ENCODE measurements around the gene LYST. TPM values are rescaled to one million over a fixed set of nuclear protein-coding genes. Genes with fewer than 3 reads are reported as not detected.

LYST gene
- total RNA-seq, 4 donors from 2014 or later, result 12.3 to 36.6 (median 21.0) TPM

GRCh38 chr1:235663628-235664027, 203.1 kb downstream of the LYST start:
- H3K27me3 ChIP-seq, result no peaks in the 10 kb centered on the region
- no peak for DNase-seq
- 91 to 92% methylated on average over 4 of the region's 4 CpGs for WGBS, 2 donors
- no peak overlapping the region for H3K4me3 ChIP-seq
- TF ChIP-seq POLR2A (IDR thresholded peaks at IDR 0.05) (no peak), CTCF (IDR thresholded peaks at IDR 0.05) (no peak)
- H3K4me1 ChIP-seq, result no peaks in the 10 kb centered on the region
- peaks cover 0 to 65% (median 9%) of the 10 kb centered on the region in 3 donors for H3K36me3 ChIP-seq
- H3K27ac ChIP-seq, result no peak overlapping the region
- intact Hi-C loops (cut with DNase I), result no loop called here
- no peaks in the 10 kb centered on the region for H3K9me3 ChIP-seq

- intact Hi-C loops (cut with DNase I), result no loop called here
- Histone ChIP-seq H3K27ac (no peak overlapping the region), H3K9me3 (no peaks in the 10 kb centered on the region), H3K27me3 (peaks cover 0 to 4% (median 0%) of the 10 kb centered on the region in 4 donors), H3K36me3 (peaks cover 0 to 55% (median 9%) of the 10 kb centered on the region in 3 donors), H3K4me1 (no peaks in the 10 kb centered on the region), H3K4me3 (no peak overlapping the region)
- no peak for DNase-seq
- WGBS, 2 donors, result 73 to 74% methylated on average over 2 of the region's 2 CpGs
- TF ChIP-seq POLR2A (IDR thresholded peaks at IDR 0.05) (no peak), CTCF (IDR thresholded peaks at IDR 0.05) (no peak)
These were observed 205.1 kb downstream of the LYST start for GRCh38 chr1:235661568-235661967.

GRCh38 chr1:235659186-235659771, 207.4 kb downstream of the LYST start:
- intact Hi-C loops (cut with DNase I), result no loop called here

GRCh38 chr1:235657747-235658526, 208.8 kb downstream of the LYST start:
- TF ChIP-seq CTCF (IDR thresholded peaks at IDR 0.05) (no peak), POLR2A (IDR thresholded peaks at IDR 0.05) (no peak)
- intact Hi-C loops (cut with DNase I), result no loop called here
- no peaks in the 10 kb centered on the region for H3K4me1 ChIP-seq
- peaks cover 0 to 31% (median 4%) of the 10 kb centered on the region in 3 donors for H3K36me3 ChIP-seq
- H3K27me3 ChIP-seq, result peaks cover 0 to 33% (median 0%) of the 10 kb centered on the region in 4 donors
- DNase-seq, result no peak
- no peaks in the 10 kb centered on the region for H3K9me3 ChIP-seq
- H3K4me3 ChIP-seq, result no peak overlapping the region
- WGBS, 2 donors, result 56 to 59% methylated on average over 5 of the region's 5 CpGs
- H3K27ac ChIP-seq, result no peak overlapping the region

More at GRCh38 chr1:235659186-235659771, 207.4 kb downstream of the LYST start:
- Histone ChIP-seq H3K27ac (no peak overlapping the region), H3K36me3 (peaks cover 0 to 44% (median 6%) of the 10 kb centered on the region in 3 donors), H3K9me3 (no peaks in the 10 kb centered on the region), H3K4me1 (no peaks in the 10 kb centered on the region), H3K27me3 (peaks cover 0 to 20% (median 0%) of the 10 kb centered on the region in 4 donors), H3K4me3 (no peak overlapping the region)
- TF ChIP-seq CTCF (IDR thresholded peaks at IDR 0.05) (no peak), POLR2A (IDR thresholded peaks at IDR 0.05) (no peak)
- no peak for DNase-seq
- WGBS, 2 donors, result 84 to 92% methylated on average over 10 to 13 of the region's 14 CpGs

GRCh38 chr1:235657269-235657668, 209.4 kb downstream of the LYST start:
- Histone ChIP-seq H3K9me3 (no peaks in the 10 kb centered on the region), H3K4me1 (no peaks in the 10 kb centered on the region), H3K4me3 (no peak overlapping the region), H3K27me3 (peaks cover 0 to 40% (median 0%) of the 10 kb centered on the region in 4 donors), H3K36me3 (peaks cover 0 to 24% (median 0%) of the 10 kb centered on the region in 3 donors), H3K27ac (no peak overlapping the region)
- no peak for DNase-seq
- TF ChIP-seq CTCF (IDR thresholded peaks at IDR 0.05), result no peak
- TF ChIP-seq POLR2A (IDR thresholded peaks at IDR 0.05), result no peak
- intact Hi-C loops (cut with DNase I), result no loop called here
- 72 to 86% methylated on average over 5 of the region's 5 CpGs for WGBS, 2 donors
